ENCODE data around the gene EIF5A2.

Gene EIF5A2

DNA sequence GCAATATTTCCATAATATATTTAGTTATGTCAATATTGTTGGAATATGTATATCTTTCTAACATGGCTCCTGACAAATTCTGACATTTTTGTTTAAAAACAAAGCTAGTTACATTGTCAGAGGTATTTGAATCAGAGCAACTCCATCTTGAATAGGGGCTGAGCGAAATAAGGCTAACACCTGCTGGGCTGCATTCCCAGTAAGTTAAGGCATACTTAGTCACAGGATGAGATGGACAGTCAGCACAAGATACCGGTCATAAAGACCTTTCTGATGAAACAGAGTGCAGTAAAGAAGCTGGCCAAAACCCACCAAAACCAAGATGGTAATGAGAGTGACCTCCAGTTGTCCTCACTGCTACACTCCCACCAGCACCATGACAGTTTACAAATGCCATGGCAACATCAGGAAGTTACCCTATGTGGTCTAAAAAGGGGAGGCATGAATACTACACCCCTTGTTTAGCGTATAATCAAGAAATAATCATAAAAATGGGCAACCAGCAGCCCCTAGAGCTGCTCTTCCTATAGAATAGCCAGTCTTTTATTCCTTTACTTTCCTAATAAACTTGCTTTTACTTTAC, 68.8 kb downstream of the EIF5A2 start:
- no peak for DNase-seq (ENCODE audit: low spot score)
- TF ChIP-seq, protein P1, sequence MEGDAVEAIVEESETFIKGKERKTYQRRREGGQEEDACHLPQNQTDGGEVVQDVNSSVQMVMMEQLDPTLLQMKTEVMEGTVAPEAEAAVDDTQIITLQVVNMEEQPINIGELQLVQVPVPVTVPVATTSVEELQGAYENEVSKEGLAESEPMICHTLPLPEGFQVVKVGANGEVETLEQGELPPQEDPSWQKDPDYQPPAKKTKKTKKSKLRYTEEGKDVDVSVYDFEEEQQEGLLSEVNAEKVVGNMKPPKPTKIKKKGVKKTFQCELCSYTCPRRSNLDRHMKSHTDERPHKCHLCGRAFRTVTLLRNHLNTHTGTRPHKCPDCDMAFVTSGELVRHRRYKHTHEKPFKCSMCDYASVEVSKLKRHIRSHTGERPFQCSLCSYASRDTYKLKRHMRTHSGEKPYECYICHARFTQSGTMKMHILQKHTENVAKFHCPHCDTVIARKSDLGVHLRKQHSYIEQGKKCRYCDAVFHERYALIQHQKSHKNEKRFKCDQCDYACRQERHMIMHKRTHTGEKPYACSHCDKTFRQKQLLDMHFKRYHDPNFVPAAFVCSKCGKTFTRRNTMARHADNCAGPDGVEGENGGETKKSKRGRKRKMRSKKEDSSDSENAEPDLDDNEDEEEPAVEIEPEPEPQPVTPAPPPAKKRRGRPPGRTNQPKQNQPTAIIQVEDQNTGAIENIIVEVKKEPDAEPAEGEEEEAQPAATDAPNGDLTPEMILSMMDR (IDR thresholded peaks at IDR 0.05; ENCODE audit: extremely low read depth, missing control alignments) = no peak

Data from GM20000 (cell line).